ENCODE results near the gene CFAP119.

- TF ChIP-seq CTCF (IDR thresholded peaks at IDR 0.05) (no peak), POLR2A (IDR thresholded peaks at IDR 0.05) (peak; percentile 78 to 84)
Measured at GRCh38 chr16:30761928-30762902, at the start of gene CFAP119, which contains the start of gene RNF40.
